Lower lobe of right lung (tissue), 2 donors: ENCODE data around the gene KLHL2. TPM values are rescaled to one million over a fixed set of nuclear protein-coding genes. Genes with fewer than 3 reads are reported as not detected.

ENCODE experiments used
- ATAC-seq, 2 donors: fragments of 200-7000 bp; cut with Tn5 transposase; one replicate each; pipeline ENCODE4 v1.9.1; 2020 to 2022; ENCODE audit warnings: mild to moderate bottlenecking in 2 of 2, moderate library complexity in 2 of 2
- DNase-seq: peaks from one replicate; pipeline ENCODE4 v3.0.0-alpha.2; 2020
- H3K27ac ChIP-seq: fragments of 200-600 bp; one replicate; pipeline ENCODE4 v1.8.0; 2022
- H3K27me3 ChIP-seq: fragments of 200-600 bp; one replicate; pipeline ENCODE4 v1.8.0; 2022; ENCODE audit warnings: low read depth
- H3K36me3 ChIP-seq: fragments of 200-600 bp; one replicate; pipeline ENCODE4 v1.8.0; 2022; ENCODE audit warnings: mild to moderate bottlenecking
- H3K4me1 ChIP-seq: fragments of 200-600 bp; one replicate; pipeline ENCODE4 v1.8.0; 2022
- H3K4me3 ChIP-seq: fragments of 200-600 bp; one replicate; pipeline ENCODE4 v1.8.0; 2022; ENCODE audit warnings: mild to moderate bottlenecking
- H3K9me3 ChIP-seq: fragments of 200-600 bp; one replicate; pipeline ENCODE4 v1.8.0; 2022
- CTCF ChIP-seq: fragments of 200-600 bp; IDR thresholded peaks from one replicate; pipeline ENCODE4 v1.8.0; 2022; ENCODE audit warnings: antibody characterized with exemption, mild to moderate bottlenecking
- intact Hi-C: fragments of 100-400 bp; cut with DNase I; formaldehyde crosslinking; loops from one replicate; pipeline ENCODE4 v1.11.0; 2022
- total RNA-seq: library from RNA; stranded (reverse); fragmentation: NEBNext Ultra II Directional; extraction: Animal tissue kit (Norgen Biotek cat#: 25700); gene quantifications from one replicate; pipeline ENCODE4 v1.2.1, GENCODE V29; 2021
- donor health status: DM: no; HTN: yes; CAD: no; lungs with severe emphysema.

KLHL2 gene
- total RNA-seq, 1 donor from 2014 or later: 37.7 TPM

DNA sequence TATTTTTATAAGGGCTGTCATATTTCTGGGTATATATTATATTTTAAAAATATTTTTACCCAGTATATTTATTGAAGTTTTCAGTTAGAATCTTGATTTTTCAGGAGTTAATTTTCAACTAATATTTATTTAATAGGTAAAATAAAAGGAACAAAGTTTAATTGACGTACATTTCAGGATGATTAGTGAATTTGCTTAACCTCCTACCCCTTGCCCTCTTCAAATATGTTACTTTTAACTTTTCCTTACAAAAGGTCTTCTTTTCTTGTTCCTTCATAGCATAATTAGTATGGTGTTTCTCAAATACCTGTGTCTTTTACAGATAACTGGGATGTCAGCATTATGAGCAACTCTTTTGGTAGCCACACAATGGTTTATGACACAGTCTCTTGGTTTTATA is 95.3 kb downstream of the KLHL2 start:
- ATAC-seq (no peak), DNase-seq (no peak)
- peaks cover 13% of the 10 kb centered on the region for H3K4me1 ChIP-seq
- intact Hi-C loops: no loop called here
- H3K27ac ChIP-seq: no peak overlapping the region
- H3K9me3 ChIP-seq: no peaks in the 10 kb centered on the region
- peaks cover 11% of the 10 kb centered on the region for H3K36me3 ChIP-seq
- no peak for TF ChIP-seq CTCF
- no peak overlapping the region for H3K4me3 ChIP-seq
- H3K27me3 ChIP-seq: no peaks in the 10 kb centered on the region

GRCh38 chr4:165308166-165308565 is 100.8 kb downstream of the KLHL2 start:
- Histone ChIP-seq H3K4me1 (peaks cover 6% of the 10 kb centered on the region), H3K27ac (no peak overlapping the region), H3K27me3 (no peaks in the 10 kb centered on the region), H3K4me3 (no peak overlapping the region), H3K9me3 (no peaks in the 10 kb centered on the region), H3K36me3 (peaks cover 21% of the 10 kb centered on the region)
- ATAC-seq: peak; percentile 46 to 74
- DNase-seq: no peak
- no peak for TF ChIP-seq CTCF
- intact Hi-C loops: no loop called here

- Histone ChIP-seq H3K27me3 (no peaks in the 10 kb centered on the region), H3K4me1 (peaks cover 6% of the 10 kb centered on the region), H3K36me3 (peaks cover 21% of the 10 kb centered on the region), H3K27ac (no peak overlapping the region), H3K4me3 (no peak overlapping the region), H3K9me3 (no peaks in the 10 kb centered on the region)
- no peak for ATAC-seq
- TF ChIP-seq CTCF: no peak
- intact Hi-C loops: no loop called here
- no peak for DNase-seq
These were observed 101.2 kb downstream of the KLHL2 start for GRCh38 chr4:165308606-165309005.

DNA sequence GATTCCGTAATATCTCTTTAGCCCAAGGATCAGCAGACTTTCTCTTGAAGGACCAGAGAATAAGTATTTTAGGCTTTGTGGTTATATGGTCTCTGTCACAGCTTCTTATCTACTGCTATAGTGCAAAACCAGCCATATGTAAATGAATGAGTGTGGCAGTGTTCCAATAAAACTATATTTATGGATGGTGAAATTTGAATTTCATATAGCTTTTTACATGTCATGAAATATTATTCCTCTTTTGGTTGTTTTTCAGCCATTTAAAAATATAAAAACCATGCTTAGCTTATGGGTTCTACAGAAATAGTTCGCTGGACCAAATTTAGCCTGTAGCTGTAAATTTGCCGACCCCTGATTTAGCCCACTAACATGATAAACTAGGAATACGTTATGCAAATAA is 102.1 kb downstream of the KLHL2 start:
- no peak overlapping the region for H3K4me3 ChIP-seq
- intact Hi-C loops: no loop called here
- peaks cover 21% of the 10 kb centered on the region for H3K36me3 ChIP-seq
- H3K27me3 ChIP-seq: no peaks in the 10 kb centered on the region
- ATAC-seq (no peak), DNase-seq (no peak)
- H3K9me3 ChIP-seq: no peaks in the 10 kb centered on the region
- H3K27ac ChIP-seq: no peak overlapping the region
- no peak for TF ChIP-seq CTCF
- peaks cover 6% of the 10 kb centered on the region for H3K4me1 ChIP-seq

DNA sequence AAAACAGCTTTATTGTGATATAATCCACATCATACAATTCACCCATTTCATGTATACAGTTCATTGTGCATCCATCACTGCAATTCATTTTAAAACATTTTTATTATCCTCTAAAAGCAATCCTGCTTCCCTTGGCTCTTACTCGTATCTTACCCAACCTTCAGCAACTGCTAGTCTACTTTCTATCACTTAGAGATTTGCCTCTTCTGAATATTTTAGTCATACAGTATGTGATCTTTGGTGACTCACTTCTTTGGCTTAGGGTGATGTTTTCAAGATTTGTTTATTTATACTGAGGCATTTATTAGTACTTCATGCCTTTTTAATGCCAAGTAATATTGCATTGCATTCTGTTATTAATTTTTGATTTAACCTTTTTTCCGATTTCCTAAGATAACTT is 105.1 kb downstream of the KLHL2 start:
- DNase-seq (no peak), ATAC-seq (no peak)
- H3K4me3 ChIP-seq: no peak overlapping the region
- intact Hi-C loops: no loop called here
- H3K9me3 ChIP-seq: no peaks in the 10 kb centered on the region
- H3K27ac ChIP-seq: no peak overlapping the region
- H3K4me1 ChIP-seq: peaks cover 6% of the 10 kb centered on the region
- TF ChIP-seq CTCF: no peak
- no peaks in the 10 kb centered on the region for H3K27me3 ChIP-seq
- peaks cover 21% of the 10 kb centered on the region for H3K36me3 ChIP-seq

- TF ChIP-seq CTCF: no peak
- Histone ChIP-seq H3K27ac (no peak overlapping the region), H3K9me3 (no peaks in the 10 kb centered on the region), H3K4me3 (no peak overlapping the region), H3K4me1 (no peaks in the 10 kb centered on the region), H3K36me3 (no peaks in the 10 kb centered on the region), H3K27me3 (no peaks in the 10 kb centered on the region)
- ATAC-seq: no peak
- intact Hi-C loops: no loop called here
- DNase-seq: no peak
These were observed 111.7 kb downstream of the KLHL2 start for GRCh38 chr4:165319030-165319429.
